ENCODE results near the gene DNAH14.

- TF ChIP-seq CTCF (optimal IDR thresholded peaks at IDR 0.05 in 1 of 3, IDR thresholded peaks at IDR 0.05 in 1 of 3, conservative IDR thresholded peaks at IDR 0.05 in 1 of 3; ENCODE audit: extremely low read depth in 1 of 3, insufficient read depth in 2 of 3, low read length in 3 of 3) (no peak), EZH2 (IDR thresholded peaks at IDR 0.05; ENCODE audit: low read length) (no peak)
Measured at GRCh38 chr1:225021037-225021436, 91.6 kb downstream of the DNAH14 start.
